ENCODE results near the gene CCND1.

Gene CCND1

DNA sequence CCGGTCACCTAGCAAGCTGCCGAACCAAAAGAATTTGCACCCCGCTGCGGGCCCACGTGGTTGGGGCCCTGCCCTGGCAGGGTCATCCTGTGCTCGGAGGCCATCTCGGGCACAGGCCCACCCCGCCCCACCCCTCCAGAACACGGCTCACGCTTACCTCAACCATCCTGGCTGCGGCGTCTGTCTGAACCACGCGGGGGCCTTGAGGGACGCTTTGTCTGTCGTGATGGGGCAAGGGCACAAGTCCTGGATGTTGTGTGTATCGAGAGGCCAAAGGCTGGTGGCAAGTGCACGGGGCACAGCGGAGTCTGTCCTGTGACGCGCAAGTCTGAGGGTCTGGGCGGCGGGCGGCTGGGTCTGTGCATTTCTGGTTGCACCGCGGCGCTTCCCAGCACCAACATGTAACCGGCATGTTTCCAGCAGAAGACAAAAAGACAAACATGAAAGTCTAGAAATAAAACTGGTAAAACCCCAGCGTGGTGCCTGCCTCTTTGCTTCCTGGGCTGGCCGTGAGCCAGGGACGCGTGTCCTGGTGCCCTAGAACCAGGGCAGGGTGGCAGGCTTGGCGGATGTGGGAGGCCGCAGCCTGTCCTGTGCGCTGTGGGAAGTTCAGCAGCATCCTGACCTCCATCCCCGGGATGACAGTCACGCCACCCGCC is 13.2 kb downstream of the CCND1 start:
- DNase-seq (ENCODE audit: low read depth): no peak

DNA sequence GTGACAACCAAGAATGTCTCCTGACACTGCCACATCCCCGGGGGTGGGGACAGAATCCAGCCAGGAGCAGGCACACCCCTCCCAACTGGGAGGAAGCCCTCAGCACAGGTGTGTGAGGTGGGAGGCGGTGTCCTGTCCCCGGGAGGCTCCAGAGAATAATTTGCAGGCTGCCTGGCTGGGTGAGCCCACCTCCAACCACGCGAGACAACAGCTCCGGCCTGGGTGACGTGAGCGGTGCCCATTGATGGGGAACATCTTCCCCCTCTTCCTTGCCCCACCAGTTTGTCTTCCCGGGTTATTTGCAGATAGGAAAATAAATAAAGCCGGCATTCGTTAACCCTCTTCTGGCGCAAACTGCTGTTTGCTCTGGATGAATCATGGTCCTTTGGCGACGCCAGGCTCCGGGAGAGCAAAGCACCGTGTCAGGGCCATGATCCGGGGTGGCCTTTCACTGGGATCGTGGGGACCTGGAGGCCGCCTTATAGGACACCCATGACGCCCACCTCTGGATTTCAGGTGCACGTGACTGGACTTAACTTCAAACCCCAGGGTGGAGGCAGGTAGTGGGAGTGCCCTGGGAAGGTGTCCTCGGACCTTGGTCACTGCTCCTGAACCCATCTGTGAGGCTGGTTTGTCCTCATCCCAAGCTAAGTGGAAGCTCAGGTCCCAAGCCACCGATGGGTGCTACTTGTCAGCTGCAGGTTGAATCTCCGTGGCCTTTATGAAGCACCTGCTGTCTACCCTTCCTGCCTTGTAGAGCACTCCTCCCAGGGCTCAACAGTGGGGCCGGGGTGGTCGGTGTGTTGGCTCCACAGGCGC is 13.9 kb downstream of the CCND1 start:
- no peak for DNase-seq (ENCODE audit: low read depth)

DNA sequence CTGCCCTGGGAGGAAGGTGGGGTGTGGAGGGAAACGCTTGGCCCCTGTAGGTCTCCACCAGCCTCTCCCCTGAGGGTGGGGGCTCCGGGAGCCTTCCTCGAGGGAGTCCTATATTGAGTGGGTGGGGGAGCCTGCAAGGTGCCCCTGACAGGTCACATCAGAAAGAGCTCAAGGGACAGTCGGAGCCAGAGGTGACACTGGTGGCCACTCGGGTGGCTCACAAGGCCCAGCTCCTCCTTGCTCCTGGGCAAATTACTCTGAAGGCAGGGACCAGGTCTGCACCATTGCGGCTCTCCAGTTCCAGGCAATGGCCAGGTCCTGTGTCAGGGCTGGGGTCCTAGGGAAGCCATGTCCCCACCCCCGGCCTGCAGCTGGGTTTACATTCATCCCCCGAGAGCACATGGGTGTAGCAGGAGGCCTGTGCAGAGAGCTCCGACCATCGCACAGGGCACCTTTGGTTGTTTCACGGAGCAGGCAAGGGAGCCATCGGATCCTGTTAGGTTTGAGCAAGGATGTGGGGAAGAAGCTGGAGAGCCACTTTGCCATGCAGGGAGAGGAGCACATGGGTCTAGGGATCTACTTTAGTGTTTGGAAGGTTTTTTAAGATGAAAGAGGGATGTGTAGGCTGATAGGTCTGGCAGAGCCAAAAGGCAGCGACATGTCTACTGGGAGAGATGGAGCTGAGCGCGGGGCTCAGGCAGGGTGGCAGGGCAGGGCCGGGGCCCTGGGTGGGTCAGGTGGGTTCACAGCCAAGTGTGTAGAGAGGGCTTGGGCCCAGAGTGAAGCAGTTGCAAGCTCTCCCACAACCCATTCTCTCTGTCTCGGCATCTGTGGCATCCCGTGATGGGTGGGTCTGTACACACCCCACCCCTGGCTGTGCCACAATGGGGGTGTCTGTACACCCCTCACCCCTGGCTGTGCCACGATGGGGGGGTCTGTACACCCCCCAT is 14.8 kb downstream of the CCND1 start:
- no peak for DNase-seq (ENCODE audit: low read depth)

DNA sequence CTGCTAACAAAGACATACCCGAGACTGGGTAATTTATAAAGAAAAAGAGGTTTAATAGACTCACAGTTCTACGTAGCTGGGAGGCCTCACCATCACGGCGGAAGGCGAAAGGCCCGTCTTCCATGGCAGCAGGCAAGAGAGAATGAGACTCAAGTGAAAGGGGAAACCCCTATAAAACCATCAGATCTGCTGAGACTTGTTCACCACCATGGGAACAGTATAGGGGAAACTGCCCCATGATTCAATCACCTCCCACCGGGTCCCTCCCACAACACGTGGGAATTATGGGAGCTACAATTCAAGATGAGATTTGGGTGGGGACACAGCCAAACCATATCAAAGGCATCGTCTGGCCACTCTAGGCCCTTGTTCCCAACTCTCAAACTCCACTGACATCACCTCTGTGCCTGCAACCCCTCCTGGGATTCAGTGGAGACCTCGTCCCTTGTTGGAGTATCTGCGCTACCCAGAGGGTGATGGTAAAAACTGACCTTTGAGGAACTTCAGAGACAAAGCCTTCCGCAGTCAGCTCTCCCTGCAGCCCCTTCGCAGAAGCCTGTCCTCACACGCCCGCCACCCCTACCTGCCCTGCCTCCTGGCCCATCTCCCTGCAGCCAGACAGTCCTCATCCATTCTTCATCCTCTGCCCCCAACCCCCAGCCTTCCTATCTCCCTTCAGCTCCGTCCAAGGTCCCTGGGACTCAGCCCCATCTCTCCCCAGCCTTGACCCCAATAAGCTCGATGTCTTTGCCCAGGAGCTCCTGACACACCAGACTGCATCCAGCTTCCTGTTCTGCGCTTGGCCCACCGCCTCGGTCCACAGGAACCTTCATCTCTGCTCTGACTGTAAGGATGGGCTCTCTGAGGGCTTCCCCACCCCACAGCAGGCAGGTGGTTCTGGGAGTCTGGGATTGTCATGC is 15.8 kb downstream of the CCND1 start:
- no peak for DNase-seq (ENCODE audit: low read depth)

DNA sequence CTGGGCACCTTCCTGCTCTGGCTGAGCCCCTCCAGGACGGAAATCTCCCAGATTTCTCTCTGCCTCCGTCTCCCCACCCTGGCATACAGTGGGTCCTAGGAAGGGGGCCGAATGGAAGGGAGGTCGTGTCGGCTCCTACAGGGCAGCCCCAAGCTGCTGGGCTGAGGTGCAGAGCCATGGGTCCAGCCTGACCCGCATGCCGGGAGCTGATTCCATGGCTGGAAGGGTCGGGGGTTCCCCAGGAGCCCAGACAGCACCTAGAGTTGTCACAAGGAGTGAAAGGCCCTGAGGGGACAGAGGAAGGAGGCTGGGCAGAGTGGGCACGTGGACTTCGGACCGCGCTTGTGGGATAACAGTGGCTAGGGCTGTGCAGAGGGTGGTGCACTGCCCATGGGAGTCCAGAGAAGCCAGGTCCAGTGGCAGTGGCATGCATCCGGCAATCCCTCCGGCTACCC is 16.5 kb downstream of the CCND1 start:
- no peak for DNase-seq (ENCODE audit: low read depth)

DNA sequence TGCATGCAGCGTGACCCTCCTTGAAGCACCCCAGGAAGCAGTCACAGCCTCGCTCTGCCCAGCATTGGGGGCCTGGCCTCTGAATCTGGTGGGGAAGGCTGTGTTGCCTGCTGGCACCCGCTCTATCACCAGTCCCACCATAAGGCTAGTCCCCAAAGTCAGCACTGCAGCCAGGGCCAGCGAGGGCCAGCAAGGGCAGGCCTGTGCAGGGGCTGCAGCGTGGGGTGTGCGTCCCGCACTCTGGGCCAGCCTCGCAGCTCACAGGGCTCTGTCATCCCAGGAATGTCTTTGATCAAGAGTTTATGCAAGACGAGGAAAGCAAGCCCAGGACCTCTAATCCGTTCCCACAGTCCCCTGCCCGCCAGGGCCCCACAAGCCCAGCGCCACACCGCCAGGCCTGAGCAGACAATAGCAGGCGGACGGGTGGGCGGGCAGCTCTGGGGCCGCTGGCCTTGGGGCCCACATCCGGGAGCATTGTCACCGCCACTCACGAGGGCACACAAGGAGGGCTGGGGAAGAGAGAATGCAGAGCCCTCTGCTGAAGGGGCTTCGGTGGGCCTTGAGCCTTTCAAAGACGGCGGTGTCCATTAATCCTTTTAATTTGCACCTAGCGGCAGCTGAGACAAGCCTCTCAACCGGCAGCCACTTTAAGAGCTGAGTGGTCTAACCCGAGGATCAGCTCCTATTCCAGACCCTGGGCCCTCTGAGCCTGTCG is 17.1 kb downstream of the CCND1 start:
- no peak for DNase-seq (ENCODE audit: low read depth)

DNA sequence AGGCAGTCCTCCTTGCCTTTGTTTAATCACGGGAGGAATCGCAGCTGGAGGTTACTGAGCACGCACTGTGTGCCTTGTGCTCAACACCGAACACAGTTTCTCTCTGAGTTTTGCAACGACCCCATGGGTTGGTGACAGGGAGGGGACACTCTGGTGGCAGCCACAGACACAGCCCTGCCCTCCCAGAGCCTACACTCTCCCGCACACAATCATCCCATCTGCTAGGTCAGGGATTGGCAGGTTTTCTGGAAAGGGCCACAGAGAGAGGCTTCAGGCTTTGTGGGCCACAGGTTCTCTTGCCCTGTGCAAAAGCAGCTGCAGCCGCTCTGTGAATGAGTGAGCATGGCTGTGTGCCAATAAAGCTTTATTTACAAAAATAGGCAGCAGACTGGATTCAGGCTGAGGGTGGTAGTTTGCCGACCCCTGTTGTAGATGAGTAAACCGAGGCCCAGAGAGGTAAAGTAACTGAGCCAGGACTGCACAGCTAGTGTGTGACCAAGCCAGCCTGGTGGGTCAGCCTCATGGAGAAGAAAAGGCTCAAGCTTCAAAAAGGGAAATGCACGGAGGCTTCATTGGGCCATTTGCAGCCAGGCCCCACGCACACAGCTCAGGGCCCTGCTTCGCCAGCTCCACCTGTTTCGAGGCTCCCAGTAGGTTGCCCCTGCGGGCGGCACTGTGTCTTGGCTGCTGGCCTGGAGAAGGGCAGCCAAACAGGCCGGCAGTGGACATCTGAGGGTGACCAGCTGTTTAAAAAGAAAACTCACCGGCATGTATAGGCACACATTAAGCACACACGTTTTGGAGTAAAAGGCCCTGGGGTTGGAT is 17.9 kb downstream of the CCND1 start:
- no peak for DNase-seq (ENCODE audit: low read depth)

DNA sequence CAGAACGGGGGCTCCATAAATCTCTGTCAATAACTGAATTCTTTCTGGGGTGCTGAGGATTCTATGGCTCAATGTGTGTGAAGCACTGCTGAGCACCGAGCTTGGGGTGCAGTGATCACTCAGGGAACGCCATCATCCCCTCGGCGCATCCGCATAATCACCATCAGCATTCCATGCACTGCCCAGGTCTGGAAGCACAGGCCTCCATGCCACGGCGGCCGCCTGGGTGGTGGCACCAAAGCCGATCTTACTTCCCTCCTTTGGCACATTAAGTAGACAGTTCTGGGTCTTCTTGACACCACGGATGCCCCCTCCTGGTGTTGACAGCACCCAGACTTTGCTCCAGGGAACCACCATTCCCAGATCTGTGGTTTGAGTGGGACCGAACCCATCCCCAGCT is 18.6 kb downstream of the CCND1 start:
- DNase-seq (ENCODE audit: low read depth): no peak

DNA sequence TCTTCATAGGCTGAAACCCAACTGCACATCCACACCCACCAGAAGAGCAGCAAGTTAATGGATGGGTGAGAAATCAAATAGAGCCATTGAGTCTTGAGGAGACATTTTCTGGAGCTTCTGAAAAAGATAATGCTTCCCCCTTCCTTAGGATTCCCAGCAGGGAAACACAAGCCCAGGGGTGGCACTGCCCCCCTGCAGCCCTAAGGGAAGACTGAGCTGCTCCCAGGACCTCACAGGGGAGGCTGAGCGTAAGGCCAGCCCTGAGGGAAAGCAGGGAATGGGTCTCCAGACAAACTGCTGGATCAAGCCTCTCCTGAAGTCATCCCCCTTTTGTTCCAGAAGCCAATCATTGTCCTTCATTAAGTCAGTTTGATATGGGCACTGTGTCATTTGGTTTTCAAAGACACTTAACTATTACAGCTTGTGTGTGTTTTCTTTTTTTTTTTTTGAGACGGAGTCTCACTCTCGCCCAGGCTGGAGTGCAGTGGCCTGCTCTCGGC is 19.1 kb downstream of the CCND1 start:
- no peak for DNase-seq (ENCODE audit: low read depth)

DNA sequence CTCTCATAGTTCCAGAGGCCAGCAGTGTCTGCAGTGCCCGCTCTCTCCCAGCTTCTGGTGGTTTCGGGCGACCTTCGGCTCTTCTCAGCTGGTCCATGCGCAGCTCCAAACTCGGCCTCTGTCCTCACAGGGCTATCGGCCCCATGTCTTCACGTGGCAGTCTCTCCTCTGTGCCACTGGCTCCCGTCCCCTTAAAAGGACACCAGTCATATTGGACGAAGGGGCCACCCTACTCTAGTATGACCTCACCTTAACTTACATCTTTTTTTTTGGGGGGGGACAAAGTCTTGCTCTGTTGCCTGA is 20.4 kb downstream of the CCND1 start:
- DNase-seq (ENCODE audit: low read depth): no peak

DNA sequence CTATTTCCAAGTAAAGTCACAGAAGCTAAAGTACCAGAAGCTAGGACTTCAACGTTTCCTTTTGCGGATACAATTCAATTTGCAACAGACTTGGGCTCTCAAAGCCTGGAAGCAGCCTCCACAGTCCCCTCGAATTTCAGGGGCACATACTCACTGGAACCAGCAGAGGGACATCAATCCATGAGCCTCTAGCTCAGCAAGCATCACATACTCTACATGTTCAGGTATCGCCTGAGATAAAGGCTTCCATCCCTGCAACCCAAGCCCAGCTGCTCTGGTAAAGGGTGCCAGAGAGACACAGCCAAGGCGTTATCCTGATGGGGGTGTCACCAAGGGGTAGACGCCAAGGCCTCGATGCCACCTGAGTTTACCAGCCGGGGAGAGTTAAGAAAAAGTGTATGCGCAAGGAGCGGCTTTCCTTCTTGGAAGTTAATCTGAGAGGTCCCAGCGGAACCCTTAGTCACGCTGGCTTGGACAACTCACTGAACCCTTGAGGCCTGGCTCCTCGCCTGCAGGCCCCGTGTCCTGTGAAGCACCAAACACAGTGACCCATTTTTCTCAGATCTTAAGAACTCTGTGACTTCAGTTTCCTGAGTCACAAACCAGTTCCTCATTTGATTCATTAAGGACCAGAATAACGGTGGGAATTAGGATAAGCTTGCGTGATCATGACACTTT is 21.2 kb downstream of the CCND1 start:
- DNase-seq (ENCODE audit: low read depth): no peak

DNA sequence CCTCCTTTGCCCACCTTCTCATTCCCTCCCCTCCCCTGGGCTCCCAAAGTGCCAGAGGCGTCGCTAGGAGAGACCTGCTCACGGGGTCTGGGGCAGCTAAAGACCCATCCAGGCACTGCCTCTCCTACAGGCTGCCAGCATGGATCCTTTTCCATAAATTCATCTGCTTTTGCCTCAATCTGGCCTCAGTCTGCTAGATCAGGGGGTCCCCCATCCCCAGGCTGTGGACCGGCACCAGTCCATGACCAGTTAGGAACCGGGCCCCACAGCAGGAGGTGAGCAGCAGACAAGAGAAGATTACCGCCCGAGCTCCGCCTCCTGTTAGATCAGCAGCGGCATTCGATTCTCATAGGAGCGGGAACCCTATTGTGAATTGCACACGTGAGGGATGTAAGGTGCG is 21.9 kb downstream of the CCND1 start:
- no peak for DNase-seq (ENCODE audit: low read depth)

DNA sequence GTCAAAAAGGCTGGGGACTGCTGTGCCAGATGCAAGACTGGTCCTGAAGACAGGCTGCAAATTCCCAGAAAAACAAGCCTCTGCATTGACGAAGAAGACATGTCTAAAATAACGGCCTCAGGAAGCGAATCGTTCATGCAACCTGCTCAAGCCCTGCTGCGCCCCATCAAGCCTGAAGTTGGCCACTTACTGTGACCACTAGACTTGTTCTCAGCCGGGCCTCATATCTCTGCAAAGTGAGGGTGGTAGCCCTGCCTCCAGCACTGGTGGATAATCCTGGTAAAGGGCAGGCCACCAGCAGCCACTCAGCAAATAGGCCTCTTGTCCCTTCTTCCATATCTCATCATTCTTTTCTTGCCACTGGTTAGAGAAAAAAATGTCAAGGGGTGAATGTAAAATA is 22.4 kb downstream of the CCND1 start:
- DNase-seq (ENCODE audit: low read depth): no peak

DNA sequence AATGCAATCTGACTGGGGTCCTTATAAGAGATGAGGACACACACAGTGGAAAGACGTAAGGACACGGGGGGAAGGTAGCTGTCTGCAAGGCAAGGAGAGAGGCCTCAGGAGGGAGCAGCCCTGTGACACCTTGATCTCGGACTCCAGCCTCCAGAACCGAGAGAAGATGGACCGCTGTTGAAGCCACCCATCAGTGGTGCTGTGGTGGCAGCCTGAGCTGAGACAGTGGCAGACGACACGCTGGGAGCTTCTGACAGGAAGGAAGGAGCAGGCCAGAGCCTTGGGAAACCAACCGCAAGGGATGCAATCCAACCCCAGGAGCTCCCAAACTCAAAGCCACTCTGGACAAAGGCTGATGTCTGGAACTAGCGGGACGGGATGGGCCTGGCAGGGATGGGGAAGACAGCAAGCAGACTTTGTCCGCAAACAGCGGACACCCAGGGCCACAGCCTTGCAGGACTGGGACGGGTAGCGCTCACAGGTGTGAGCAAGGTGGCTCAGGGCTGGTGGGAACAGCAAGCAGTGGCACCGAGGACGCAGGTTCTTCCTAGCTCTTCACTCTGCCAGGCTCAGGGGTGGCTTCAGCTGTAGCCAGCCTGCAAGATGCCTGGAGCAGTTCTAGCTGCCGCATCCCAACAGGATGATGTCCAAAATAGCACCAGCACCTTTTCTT is 23.3 kb downstream of the CCND1 start:
- DNase-seq (ENCODE audit: low read depth): no peak

DNA sequence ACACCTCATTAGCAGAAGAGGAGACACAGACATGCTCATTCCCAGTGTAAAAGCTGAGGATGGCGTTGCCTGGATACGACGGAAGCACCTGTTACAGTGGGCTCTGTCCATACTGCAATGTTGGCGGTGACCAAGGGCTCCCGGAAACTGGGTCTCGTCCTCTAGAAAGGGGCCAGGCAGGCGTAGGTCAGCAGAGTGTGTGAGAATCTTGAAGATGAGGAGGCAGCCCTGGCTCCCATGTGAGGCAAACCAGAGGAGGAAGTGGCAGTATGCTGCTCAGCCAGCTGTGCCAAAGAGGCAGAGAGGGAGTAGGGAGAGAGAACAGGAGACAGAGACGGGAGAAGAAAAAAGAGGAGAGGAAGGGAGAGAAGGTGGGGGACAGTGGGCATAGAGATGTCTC is 23.9 kb downstream of the CCND1 start:
- no peak for DNase-seq (ENCODE audit: low read depth)

DNA sequence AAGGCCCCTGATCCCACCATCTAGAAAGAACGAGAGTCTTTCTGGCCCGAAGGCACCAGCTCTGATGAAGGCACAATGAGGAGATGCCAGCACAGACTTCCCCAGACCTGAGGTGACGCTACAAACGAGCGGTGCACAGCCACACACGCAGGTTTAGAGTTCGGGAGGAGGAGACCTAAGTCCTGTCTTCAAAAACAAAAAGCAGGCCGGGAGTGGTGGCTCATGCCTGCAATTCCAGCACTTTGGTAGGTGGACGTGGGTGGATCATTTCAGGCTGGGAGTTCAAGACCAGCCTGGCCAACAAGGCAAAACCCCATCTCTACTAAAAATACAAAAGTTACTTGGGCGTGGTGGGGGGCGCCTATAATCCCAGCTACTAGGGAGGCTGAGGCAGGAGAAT is 24.7 kb downstream of the CCND1 start:
- no peak for DNase-seq (ENCODE audit: low read depth)

DNA sequence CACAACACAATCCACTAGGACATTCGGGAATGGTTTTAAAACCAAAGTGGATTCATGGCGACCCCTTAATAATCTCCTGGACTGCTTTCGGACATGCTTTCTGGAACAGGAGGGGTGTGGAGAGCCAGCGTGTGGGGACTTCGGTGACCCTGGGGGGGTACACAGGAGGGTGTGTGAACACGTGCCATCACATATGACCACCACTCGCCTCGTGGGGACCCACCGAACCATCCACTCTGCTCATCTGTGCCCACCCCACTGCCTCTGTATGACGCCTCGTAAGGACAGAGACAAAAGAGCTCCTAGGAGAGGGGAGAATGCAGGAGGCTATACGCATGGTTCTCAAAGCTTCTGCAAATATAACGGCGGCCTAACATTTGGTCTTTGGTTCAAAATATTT is 25.3 kb downstream of the CCND1 start:
- no peak for DNase-seq (ENCODE audit: low read depth)

DNA sequence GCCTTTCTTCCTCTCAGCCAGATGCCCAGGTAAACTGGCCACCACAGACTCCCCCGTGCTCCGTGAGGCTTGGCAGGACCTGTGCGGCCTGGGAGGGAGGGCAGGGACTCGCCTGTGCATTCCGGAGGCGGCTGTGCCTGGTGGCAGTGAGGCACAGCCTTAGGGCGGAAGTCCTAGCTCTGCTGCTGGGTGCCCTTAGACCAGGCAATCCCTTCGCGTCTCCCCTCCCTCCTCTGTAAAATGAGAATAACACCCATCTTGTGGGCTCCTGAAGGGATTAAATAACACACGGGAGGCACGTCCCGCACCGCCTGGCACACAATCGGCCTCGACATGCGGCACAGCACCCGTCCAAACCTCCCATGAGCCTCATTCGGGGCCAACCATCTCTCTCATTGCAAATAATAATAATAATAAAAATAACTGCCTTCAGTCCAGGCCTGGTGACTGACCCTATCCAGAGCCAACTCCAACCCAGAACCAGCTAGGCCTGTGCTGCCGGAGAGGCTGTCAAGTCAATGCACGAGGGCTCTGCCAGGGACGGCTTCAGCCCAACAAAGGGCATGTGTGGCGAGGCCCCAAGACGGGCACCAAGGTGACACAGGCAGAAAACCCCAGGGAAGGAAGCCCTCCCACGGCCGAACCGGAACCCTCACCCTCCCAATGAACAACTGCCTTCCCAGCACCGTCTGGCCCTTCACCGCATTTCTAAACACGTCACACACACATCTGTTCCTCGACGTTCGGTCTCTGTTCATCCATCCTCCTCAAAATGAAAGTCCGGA is 26.0 kb downstream of the CCND1 start:
- no peak for DNase-seq (ENCODE audit: low read depth)
